GM12878 (cell line): ENCODE data around the gene FBXL17.

Source experiments
- DPF2 ChIP-seq: fragments of 450-650 bp; IDR thresholded peaks from 2 replicates; pipeline ENCODE4 v1.6.1; 2017; ENCODE audit warnings: mild to moderate bottlenecking
- EZH2 ChIP-seq: IDR thresholded peaks from 2 replicates; pipeline ENCODE4 v1.6.1; 2012; ENCODE audit warnings: low read depth, mild to moderate bottlenecking, control low read depth, inconsistent platforms, low read length, borderline replicate concordance; ENCODE audit not compliant: control insufficient read depth
- FOS ChIP-seq: IDR thresholded peaks from 3 replicates; pipeline ENCODE4 v1.6.1; 2011; ENCODE audit warnings: borderline replicate concordance; ENCODE audit not compliant: insufficient read length; ENCODE audit errors: extremely low read depth
- FOXM1 ChIP-seq: IDR thresholded peaks from 2 replicates; pipeline ENCODE4 v1.6.1; 2012; ENCODE audit warnings: low read depth, mild to moderate bottlenecking, inconsistent platforms, low read length, moderate library complexity
- GABPA ChIP-seq: IDR thresholded peaks from 2 replicates; pipeline ENCODE4 v1.6.1; 2014; ENCODE audit warnings: antibody characterized with exemption, low read depth, mild to moderate bottlenecking, inconsistent platforms
- NFXL1 ChIP-seq: fragments of 450-650 bp; IDR thresholded peaks from 2 replicates; pipeline ENCODE4 v1.6.1; 2017; ENCODE audit warnings: antibody characterized with exemption, mild to moderate bottlenecking, borderline replicate concordance
- NR2C1 ChIP-seq: fragments of 450-650 bp; IDR thresholded peaks from 2 replicates; pipeline ENCODE4 v1.6.1; 2017; ENCODE audit warnings: antibody characterized with exemption, mild to moderate bottlenecking, moderate library complexity
- POLR2A ChIP-seq: IDR thresholded peaks from 2 replicates; pipeline ENCODE4 v1.6.1; 2011; ENCODE audit warnings: low read depth, mild to moderate bottlenecking, low read length
- POLR2AphosphoS2 ChIP-seq: IDR thresholded peaks from 2 replicates; pipeline ENCODE4 v1.6.1; 2011; ENCODE audit warnings: low read depth, mild to moderate bottlenecking, low read length, improper control_type of control experiment, moderate library complexity
- TAF1 ChIP-seq: IDR thresholded peaks from 2 replicates; pipeline ENCODE4 v1.6.1; 2011; ENCODE audit warnings: mild to moderate bottlenecking, low read depth, low read length, borderline replicate concordance
- ZNF274 ChIP-seq: IDR thresholded peaks from one replicate; pipeline ENCODE4 v1.8.0; 2011; ENCODE audit not compliant: insufficient read length, insufficient read depth
- ZNF384 ChIP-seq: IDR thresholded peaks from 2 replicates; pipeline ENCODE4 v1.6.1; 2012; ENCODE audit warnings: low read depth, mild to moderate bottlenecking, low read length, improper control_type of control experiment, borderline replicate concordance
- TF ChIP-seq, protein P1 (sequence below): IDR thresholded peaks from 2 replicates; pipeline ENCODE4 v1.6.1; 2011; ENCODE audit warnings: low read depth, low read length, improper control_type of control experiment, borderline replicate concordance
- TF ChIP-seq, protein P2 (sequence below), 3 experiments: IDR thresholded peaks in 2 of 3; conservative IDR thresholded peaks in 1 of 3; 2 replicates each; pipeline ENCODE4 v1.5.1; 2011; ENCODE audit warnings: low read depth in 3 of 3, low read length in 3 of 3, mild to moderate bottlenecking in 3 of 3, control low read depth in 2 of 3, moderate library complexity in 2 of 3, inconsistent platforms in 1 of 3, mixed read lengths in 1 of 3; ENCODE audit not compliant: control insufficient read depth in 2 of 3, insufficient read depth in 1 of 3; ENCODE audit errors: extremely low read depth in 1 of 3

DNA sequence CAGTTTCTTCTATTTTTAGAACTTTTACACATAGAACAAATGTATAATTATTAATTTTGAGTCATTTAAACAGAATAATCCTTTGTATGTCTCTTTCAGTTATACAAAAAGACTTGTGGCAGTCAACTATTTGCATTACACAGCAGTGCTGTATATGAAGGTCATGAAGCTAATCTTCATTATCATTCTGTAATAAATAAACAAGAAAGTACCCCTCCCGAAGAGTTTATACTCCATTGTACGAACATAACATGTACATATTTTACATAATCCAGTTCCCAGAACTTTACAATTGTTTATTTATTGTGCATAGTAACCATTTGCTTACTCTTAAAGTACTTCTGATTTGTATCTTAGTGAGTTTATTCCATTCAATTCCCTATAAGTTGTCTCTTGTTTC is 267.9 kb downstream of the FBXL17 start:
- TF ChIP-seq POLR2A, result no peak
- TF ChIP-seq, protein P1, sequence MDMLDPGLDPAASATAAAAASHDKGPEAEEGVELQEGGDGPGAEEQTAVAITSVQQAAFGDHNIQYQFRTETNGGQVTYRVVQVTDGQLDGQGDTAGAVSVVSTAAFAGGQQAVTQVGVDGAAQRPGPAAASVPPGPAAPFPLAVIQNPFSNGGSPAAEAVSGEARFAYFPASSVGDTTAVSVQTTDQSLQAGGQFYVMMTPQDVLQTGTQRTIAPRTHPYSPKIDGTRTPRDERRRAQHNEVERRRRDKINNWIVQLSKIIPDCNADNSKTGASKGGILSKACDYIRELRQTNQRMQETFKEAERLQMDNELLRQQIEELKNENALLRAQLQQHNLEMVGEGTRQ, result no peak
- no peak for TF ChIP-seq EZH2
- TF ChIP-seq ZNF384, result no peak
- TF ChIP-seq POLR2AphosphoS2, result no peak
- TF ChIP-seq FOS, result no peak
- TF ChIP-seq, protein P2, sequence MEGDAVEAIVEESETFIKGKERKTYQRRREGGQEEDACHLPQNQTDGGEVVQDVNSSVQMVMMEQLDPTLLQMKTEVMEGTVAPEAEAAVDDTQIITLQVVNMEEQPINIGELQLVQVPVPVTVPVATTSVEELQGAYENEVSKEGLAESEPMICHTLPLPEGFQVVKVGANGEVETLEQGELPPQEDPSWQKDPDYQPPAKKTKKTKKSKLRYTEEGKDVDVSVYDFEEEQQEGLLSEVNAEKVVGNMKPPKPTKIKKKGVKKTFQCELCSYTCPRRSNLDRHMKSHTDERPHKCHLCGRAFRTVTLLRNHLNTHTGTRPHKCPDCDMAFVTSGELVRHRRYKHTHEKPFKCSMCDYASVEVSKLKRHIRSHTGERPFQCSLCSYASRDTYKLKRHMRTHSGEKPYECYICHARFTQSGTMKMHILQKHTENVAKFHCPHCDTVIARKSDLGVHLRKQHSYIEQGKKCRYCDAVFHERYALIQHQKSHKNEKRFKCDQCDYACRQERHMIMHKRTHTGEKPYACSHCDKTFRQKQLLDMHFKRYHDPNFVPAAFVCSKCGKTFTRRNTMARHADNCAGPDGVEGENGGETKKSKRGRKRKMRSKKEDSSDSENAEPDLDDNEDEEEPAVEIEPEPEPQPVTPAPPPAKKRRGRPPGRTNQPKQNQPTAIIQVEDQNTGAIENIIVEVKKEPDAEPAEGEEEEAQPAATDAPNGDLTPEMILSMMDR (IDR thresholded peaks at IDR 0.05 in 2 of 3, conservative IDR thresholded peaks at IDR 0.05 in 1 of 3; ENCODE audit: control insufficient read depth in 2 of 3, extremely low read depth in 1 of 3, insufficient read depth in 1 of 3, low read depth in 3 of 3, low read length in 3 of 3), result no peak
- TF ChIP-seq NFXL1, result no peak
- TF ChIP-seq FOXM1, result no peak
- TF ChIP-seq ZNF274, result no peak
- TF ChIP-seq NR2C1, result no peak
- TF ChIP-seq TAF1, result no peak
- no peak for TF ChIP-seq GABPA
- TF ChIP-seq DPF2, result no peak
